Esophagus muscularis mucosa (tissue), 4 donors: Measurements from ENCODE around the gene SMIM29. TPM values are rescaled to one million over a fixed set of nuclear protein-coding genes. Genes with fewer than 3 reads are reported as not detected.
"Not testable (repeated sequence)": the region's sequence is repeated elsewhere in the genome, so short reads cannot be mapped to it uniquely, and the experiment has no call there.

Experiments
- DNase-seq: peaks from one replicate; pipeline ENCODE4 v3.0.0-alpha.2; 2017; ENCODE audit errors: extremely low spot score
- H3K27ac ChIP-seq, 4 donors: fragments of 200-600 bp; sonication (generic); replicated peaks in 1 of 4; 1 replicate in 3 of 4; 2 replicates in 1 of 4; pipeline ENCODE4 v1.5.1; 2016 to 2019; ENCODE audit warnings: mild to moderate bottlenecking in 1 of 4
- H3K27me3 ChIP-seq, 4 donors: fragments of 200-600 bp; sonication (generic); one replicate each; pipeline versions ENCODE4 v1.5.1 to v1.6.0; 2016 to 2019
- H3K36me3 ChIP-seq, 4 donors: fragments of 200-600 bp; sonication (generic); one replicate each; pipeline ENCODE4 v1.5.1; 2016 to 2019
- H3K4me1 ChIP-seq, 4 donors: fragments of 200-600 bp; sonication (generic); one replicate each; pipeline ENCODE4 v1.5.1; 2016 to 2019
- H3K4me3 ChIP-seq, 4 donors: fragments of 200-600 bp; sonication (generic); 1 replicate in 2 of 4; 2 replicates in 2 of 4; pipeline ENCODE4 v1.5.1; 2016 to 2019; ENCODE audit warnings: mild to moderate bottlenecking in 4 of 4, moderate library complexity in 1 of 4
- H3K9me3 ChIP-seq, 4 donors: fragments of 200-600 bp; sonication (generic); 1 replicate in 3 of 4; 2 replicates in 1 of 4; pipeline ENCODE4 v1.5.1; 2016 to 2019
- CTCF ChIP-seq, 3 experiments: fragments of 200-600 bp in 2 of 3; fragments of 450-650 bp in 1 of 3; sonication (generic) in 2 of 3; IDR thresholded peaks; one replicate each; pipeline ENCODE4 v1.5.1; 2017 to 2019; ENCODE audit warnings: antibody characterized with exemption in 3 of 3, mild to moderate bottlenecking in 2 of 3, moderate library complexity in 1 of 3
- EP300 ChIP-seq: sonication (generic); formaldehyde crosslinking; IDR thresholded peaks from one replicate; pipeline ENCODE4 v1.6.1; 2017; ENCODE audit warnings: antibody characterized with exemption
- POLR2A ChIP-seq: fragments of 450-650 bp; IDR thresholded peaks from one replicate; pipeline ENCODE4 v1.6.1; 2017; ENCODE audit warnings: antibody characterized with exemption, moderate library complexity, mild to moderate bottlenecking, low read depth
- POLR2AphosphoS5 ChIP-seq, 2 donors: sonication (generic); formaldehyde crosslinking; IDR thresholded peaks; one replicate each; pipeline ENCODE4 v1.6.1; 2017; ENCODE audit warnings: antibody characterized with exemption in 2 of 2
- WGBS: methylation state at CpG from one replicate; pipeline ENCODE4 v1.1.5; 2018; 5-methylcytosine and 5-hydroxymethylcytosine counted together
- intact Hi-C: fragments of 100-400 bp; cut with DNase I; formaldehyde crosslinking; loops from one replicate; pipeline ENCODE4 v1.15.1; 2023
- total RNA-seq, 4 donors: library from RNA; depleted of rRNA; stranded (reverse); fragments of >200 nt; gene quantifications; one replicate each; pipeline versions ENCODE4 v1.1.0 to v1.2.1, GENCODE V29; 2016

The SMIM29 gene
- total RNA-seq, 4 donors from 2014 or later: 21.2 to 26.3 (median 23.4) TPM

GRCh38 chr6:34246249-34246562 is 2.6 kb downstream of the SMIM29 start:
- no peak overlapping the region for H3K4me3 ChIP-seq
- intact Hi-C loops: loop anchor here (10.0 kb wide), 1 partner anchor 359 kb away; no protein-coding TSS in a partner anchor
- 76% methylated on average over 2 of the region's 2 CpGs for WGBS
- H3K27ac ChIP-seq: no peak overlapping the region
- H3K9me3 ChIP-seq: no peaks in the 10 kb centered on the region
- no peak for DNase-seq
- peaks cover 33 to 56% (median 45%) of the 10 kb centered on the region in 4 donors for H3K4me1 ChIP-seq
- TF ChIP-seq CTCF (IDR thresholded peaks at IDR 0.05) (no peak), POLR2AphosphoS5 (IDR thresholded peaks at IDR 0.05) (no peak), EP300 (no peak), POLR2A (no peak)
- H3K36me3 ChIP-seq: peaks cover 0 to 17% (median 13%) of the 10 kb centered on the region in 4 donors
- no peaks in the 10 kb centered on the region for H3K27me3 ChIP-seq

GRCh38 chr6:34245761-34246140 is 3.1 kb downstream of the SMIM29 start:
- H3K27ac ChIP-seq, H3K9me3 ChIP-seq, H3K4me3 ChIP-seq, H3K27me3 ChIP-seq, DNase-seq: not testable (repeated sequence)
- Histone ChIP-seq H3K4me1 (peaks cover 33 to 56% (median 45%) of the 10 kb centered on the region in 4 donors), H3K36me3 (peaks cover 3 to 17% (median 17%) of the 10 kb centered on the region in 4 donors)
- intact Hi-C loops: loop anchor here (10.0 kb wide), 1 partner anchor 359 kb away; no protein-coding TSS in a partner anchor
- WGBS: 72% methylated on average over 7 of the region's 7 CpGs

GRCh38 chr6:34245032-34245760 is 3.6 kb downstream of the SMIM29 start:
- intact Hi-C loops: loop anchor here (10.0 kb wide), 1 partner anchor 360 kb away; no protein-coding TSS in a partner anchor
- peaks cover 6 to 22% (median 18%) of the 10 kb centered on the region in 4 donors for H3K36me3 ChIP-seq
- peak overlapping the region; percentile 65 to 75 (median 66) for H3K27ac ChIP-seq
- H3K4me1 ChIP-seq: peaks cover 33 to 56% (median 45%) of the 10 kb centered on the region in 4 donors
- H3K9me3 ChIP-seq, DNase-seq, H3K4me3 ChIP-seq, H3K27me3 ChIP-seq: not testable (repeated sequence)
- 67% methylated on average over 12 of the region's 13 CpGs for WGBS

- Histone ChIP-seq H3K27ac (peak overlapping the region; percentile 65 to 75 (median 66)), H3K36me3 (peaks cover 6 to 22% (median 18%) of the 10 kb centered on the region in 4 donors), H3K9me3 (no peaks in the 10 kb centered on the region), H3K27me3 (no peaks in the 10 kb centered on the region), H3K4me3 (peak overlapping the region in 2 of 4 donors; percentile 11 to 25), H3K4me1 (peaks cover 25 to 47% (median 37%) of the 10 kb centered on the region in 4 donors)
- TF ChIP-seq CTCF (IDR thresholded peaks at IDR 0.05): peak in 2 of 3 experiments; percentile 9 to 10
- TF ChIP-seq POLR2AphosphoS5 (IDR thresholded peaks at IDR 0.05): peak; percentile 32 to 55
- no peak for TF ChIP-seq EP300
- TF ChIP-seq POLR2A: no peak
- DNase-seq: no peak
- intact Hi-C loops: loop anchor here (10.0 kb wide), 1 partner anchor 361 kb away; no protein-coding TSS in a partner anchor
- 28% methylated on average over 11 of the region's 19 CpGs for WGBS
These were observed 4.6 kb downstream of the SMIM29 start for GRCh38 chr6:34243901-34244884.

- WGBS: 42% methylated on average over 5 of the region's 5 CpGs
- Histone ChIP-seq H3K9me3 (no peaks in the 10 kb centered on the region), H3K27ac (peak overlapping the region in 2 of 4 donors; percentile 25 to 75), H3K27me3 (no peaks in the 10 kb centered on the region), H3K4me3 (no peak overlapping the region), H3K36me3 (peaks cover 6 to 22% (median 18%) of the 10 kb centered on the region in 4 donors), H3K4me1 (peaks cover 29 to 48% (median 39%) of the 10 kb centered on the region in 4 donors)
- intact Hi-C loops: loop anchor here (10.0 kb wide), 1 partner anchor 362 kb away; no protein-coding TSS in a partner anchor
- DNase-seq: no peak
- no peak for TF ChIP-seq POLR2AphosphoS5 (IDR thresholded peaks at IDR 0.05)
- no peak for TF ChIP-seq POLR2A
- no peak for TF ChIP-seq EP300
- no peak for TF ChIP-seq CTCF (IDR thresholded peaks at IDR 0.05)
These were observed 5.6 kb downstream of the SMIM29 start for GRCh38 chr6:34243131-34243771.
